ENCODE results near the gene FXYD5. TPM values are rescaled to one million over a fixed set of nuclear protein-coding genes. Genes with fewer than 3 reads are reported as not detected.

The FXYD5 gene
- total and polyA plus RNA-seq, 10 of the 15 experiments (the other 5 are each of a cell fraction or from before 2014, with no cell fraction given), result 30.0 to 159 (median 93.9) TPM

- Histone ChIP-seq H3K36me3 (ENCODE audit: control insufficient read depth in 2 of 2, insufficient read depth in 2 of 2, low read length in 1 of 2) (no peaks in the 10 kb centered on the region), H3K4me3 (peak overlapping the region; percentile 33; the same call in 1 of the 2 replicates), H3K4me1 (ENCODE audit: control insufficient read depth, insufficient read depth, low read length) (peaks cover 42% of the 10 kb centered on the region), H3K27me3 (replicated peaks in 1 of 2; ENCODE audit: control insufficient read depth in 2 of 2, insufficient read depth in 2 of 2, low read length in 1 of 2) (no peaks in the 10 kb centered on the region), H3K9me3 (replicated peaks; ENCODE audit: control insufficient read depth, insufficient read depth, low read length) (no peaks in the 10 kb centered on the region), H3K79me2 (ENCODE audit: control insufficient read depth, insufficient read depth, low read length) (no peaks in the 10 kb centered on the region), H4K20me1 (ENCODE audit: control insufficient read depth, insufficient read depth) (no peaks in the 10 kb centered on the region), H2AFZ (ENCODE audit: control insufficient read depth, low read depth, low read length) (no peak overlapping the region; the same call in 1 of the 2 replicates), H3K9ac (ENCODE audit: control insufficient read depth, insufficient read depth, low read length) (peak overlapping the region; percentile 46; the same call in 1 of the 2 replicates), H3K4me2 (ENCODE audit: control insufficient read depth, insufficient read depth) (peak overlapping the region; percentile 68), H3K27ac (ENCODE audit: control insufficient read depth, insufficient read depth) (peak overlapping the region; percentile 83)
- DNase-seq (ENCODE audit: low read depth, low spot score) (no peak), FAIRE-seq (no peak), ATAC-seq (peak; percentile 8)
- SMC1A ChIA-PET (ENCODE audit: uncharacterized antibody, unreplicated experiment), result interaction anchor here (0.7 to 1.9 kb wide), 9 partner anchors 9 to 113 kb away, joined by 3 to 8 read pairs (median 3); partner anchors contain the start of gene FXYD5
- in situ Hi-C loops (cut with MboI) (no loop called here), intact Hi-C loops (cut with micrococcal nuclease; ENCODE audit: unreplicated experiment) (loop anchor here (5.0 kb wide), 1 partner anchor 50 kb away; no protein-coding TSS in a partner anchor)
- BruUV-seq (replicated peaks), result no TSS peak
- TF ChIP-seq IKZF1 (conservative IDR thresholded peaks at IDR 0.05) (no peak), ZNF687 (IDR thresholded peaks at IDR 0.05) (0 out of 2 replicates have a peak, but pooled peaks have one; percentile 8)
- WGBS (ENCODE audit: insufficient coverage, insufficient replicate concordance, low lambda C conversion rate, missing lambda C conversion rate), result 45% methylated on average over 1 of the region's 1 CpG
- POLR2A ChIA-PET, result interaction anchor here (0.5 to 2.1 kb wide), 6 partner anchors 9 to 150 kb away, joined by 3 to 6 read pairs (median 4); no protein-coding TSS in a partner anchor
- RAD21 ChIA-PET (ENCODE audit: unreplicated experiment), result interaction anchor here (0.9 to 3.3 kb wide), 3 partner anchors 30 to 117 kb away, joined by 3 to 15 read pairs (median 3); partner anchors contain the start of gene FXYD7
- CTCF ChIA-PET, result interaction anchor here (0.6 to 2.0 kb wide), 5 partner anchors 13 to 66 kb away, joined by 4 to 9 read pairs (median 6); partner anchors contain the start of gene FXYD7
Measured at GRCh38 chr19:35206855-35207254, 52.3 kb downstream of the FXYD5 start.

Data from GM12878 (cell line).